NK-92 (cell line): ENCODE results near the gene BEND6.

ENCODE experiments used
- DNase-seq: peaks from one replicate; lab custom pipeline; 2025; ENCODE audit not compliant: unreplicated experiment; lab: John Stamatoyannopoulos, UW

BEND6 gene

GRCh38 chr6:56954403-56955170 lies at the start of gene BEND6:
BEND6 (plus strand) TSS chr6:56955107; CDS start chr6:56981811, 26,704 bp downstream.
- no peak for DNase-seq

- no peak for DNase-seq
Measured at GRCh38 chr6:56905378-56905777, 49.5 kb upstream of the BEND6 start.

GRCh38 chr6:56906752-56907151 lies 48.2 kb upstream of the BEND6 start:
- DNase-seq, result no peak

GRCh38 chr6:56909115-56909907 lies 45.6 kb upstream of the BEND6 start:
- no peak for DNase-seq

- DNase-seq, result no peak
Measured at GRCh38 chr6:56911847-56912246, 43.1 kb upstream of the BEND6 start.

GRCh38 chr6:56913285-56914074 lies 41.4 kb upstream of the BEND6 start:
- DNase-seq, result no peak

GRCh38 chr6:56914798-56915658 lies 39.9 kb upstream of the BEND6 start:
- DNase-seq, result no peak

GRCh38 chr6:56915832-56916231 lies 39.1 kb upstream of the BEND6 start:
- no peak for DNase-seq

- no peak for DNase-seq
Measured at GRCh38 chr6:56916849-56917551, 37.9 kb upstream of the BEND6 start.

GRCh38 chr6:56922645-56923044 lies 32.3 kb upstream of the BEND6 start:
- DNase-seq, result no peak

GRCh38 chr6:56923565-56923964 lies 31.3 kb upstream of the BEND6 start:
- no peak for DNase-seq

GRCh38 chr6:56927538-56928453 lies 27.1 kb upstream of the BEND6 start:
- DNase-seq, result no peak

GRCh38 chr6:56930846-56931245 lies 24.1 kb upstream of the BEND6 start:
- no peak for DNase-seq

GRCh38 chr6:56932910-56933477 lies 21.9 kb upstream of the BEND6 start:
- no peak for DNase-seq

GRCh38 chr6:56933650-56934049 lies 21.3 kb upstream of the BEND6 start:
- no peak for DNase-seq

GRCh38 chr6:56934876-56935275 lies 20.0 kb upstream of the BEND6 start:
- no peak for DNase-seq

- DNase-seq, result no peak
Measured at GRCh38 chr6:56936466-56936865, 18.4 kb upstream of the BEND6 start.

GRCh38 chr6:56938649-56939191 lies 16.2 kb upstream of the BEND6 start:
- no peak for DNase-seq
